ENCODE measurements around the gene SMU1. TPM values are rescaled to one million over a fixed set of nuclear protein-coding genes. Genes with fewer than 3 reads are reported as not detected.

Gene SMU1
- total RNA-seq, 8 experiments from 2014 or later = 17.5 to 30.2 (median 27.1) TPM

- Histone ChIP-seq H3K4me1 (replicated peaks in 1 of 2) (no peaks in the 10 kb centered on the region), H3K27ac (no peak overlapping the region), H3K4me3 (no peak overlapping the region)
- ATAC-seq (replicated peaks in 6 of 8) = no peak
- WGBS, 10 experiments = 100% methylated on average over 1 of the region's 5 CpGs; no CpG with 5 or more reads in 9 of the 10 experiments
- in situ Hi-C loops (cut with MboI; ENCODE audit: low pct_unique_long_range_greater_than_20kb in 2 of 9, low sequenced_read_pairs in 9 of 9, unreplicated experiment in 9 of 9) = no loop called here
Measured at GRCh38 chr9:33111631-33112030, 35.2 kb upstream of the SMU1 start.

- Histone ChIP-seq H3K4me3 (no peak overlapping the region), H3K27ac (no peak overlapping the region), H3K4me1 (replicated peaks in 1 of 2) (no peaks in the 10 kb centered on the region)
- 90 to 100% (median 100%) methylated on average over 1 to 5 of the region's 5 CpGs; no CpG with 5 or more reads in 4 of the 10 experiments for WGBS, 10 experiments
- in situ Hi-C loops (cut with MboI; ENCODE audit: low pct_unique_long_range_greater_than_20kb in 2 of 9, low sequenced_read_pairs in 9 of 9, unreplicated experiment in 9 of 9) = no loop called here
- no peak for ATAC-seq (replicated peaks in 6 of 8)
Measured at GRCh38 chr9:33110686-33111085, 34.2 kb upstream of the SMU1 start.

- in situ Hi-C loops (cut with MboI; ENCODE audit: low pct_unique_long_range_greater_than_20kb in 2 of 9, low sequenced_read_pairs in 9 of 9, unreplicated experiment in 9 of 9) = no loop called here
- Histone ChIP-seq H3K4me3 (no peak overlapping the region), H3K27ac (no peak overlapping the region), H3K4me1 (replicated peaks in 1 of 2) (no peaks in the 10 kb centered on the region)
- no peak for ATAC-seq (replicated peaks in 6 of 8)
- 38 to 100% (median 83%) methylated on average over 1 of the region's 1 CpG; no CpG with 5 or more reads in 3 of the 10 experiments for WGBS, 10 experiments
Measured at GRCh38 chr9:33109850-33110595, 33.5 kb upstream of the SMU1 start.

GRCh38 chr9:33109097-33109496 is 32.6 kb upstream of the SMU1 start:
- in situ Hi-C loops (cut with MboI; ENCODE audit: low pct_unique_long_range_greater_than_20kb in 2 of 9, low sequenced_read_pairs in 9 of 9, unreplicated experiment in 9 of 9) = no loop called here
- 40 to 100% (median 70%) methylated on average over 1 to 2 of the region's 3 CpGs; no CpG with 5 or more reads in 3 of the 10 experiments for WGBS, 10 experiments
- no peak overlapping the region for H3K4me3 ChIP-seq
- no peak overlapping the region for H3K27ac ChIP-seq
- no peak for ATAC-seq (replicated peaks in 6 of 8)
- H3K4me1 ChIP-seq (replicated peaks in 1 of 2) = no peaks in the 10 kb centered on the region

GRCh38 chr9:33108472-33108871 is 32.0 kb upstream of the SMU1 start:
- in situ Hi-C loops (cut with MboI; ENCODE audit: low pct_unique_long_range_greater_than_20kb in 2 of 9, low sequenced_read_pairs in 9 of 9, unreplicated experiment in 9 of 9) = no loop called here

GRCh38 chr9:33107762-33108161 is 31.3 kb upstream of the SMU1 start:
- H3K27ac ChIP-seq = no peak overlapping the region
- in situ Hi-C loops (cut with MboI; ENCODE audit: low pct_unique_long_range_greater_than_20kb in 2 of 9, low sequenced_read_pairs in 9 of 9, unreplicated experiment in 9 of 9) = no loop called here
- H3K4me1 ChIP-seq (replicated peaks in 1 of 2) = no peaks in the 10 kb centered on the region
- WGBS, 10 experiments = 11 to 80% (median 47%) methylated on average over 1 to 3 of the region's 5 CpGs; no CpG with 5 or more reads in 4 of the 10 experiments
- ATAC-seq (replicated peaks in 6 of 8) = peak in 3 of 8 experiments; percentile 1 to 9 (median 6)
- no peak overlapping the region for H3K4me3 ChIP-seq

More at GRCh38 chr9:33108472-33108871, 32.0 kb upstream of the SMU1 start:
- no peak for ATAC-seq (replicated peaks in 6 of 8)
- no peaks in the 10 kb centered on the region for H3K4me1 ChIP-seq (replicated peaks in 1 of 2)
- no peak overlapping the region for H3K4me3 ChIP-seq
- WGBS, 10 experiments = 96 to 100% (median 100%) methylated on average over 1 to 3 of the region's 3 CpGs; no CpG with 5 or more reads in 6 of the 10 experiments
- no peak overlapping the region for H3K27ac ChIP-seq

- peak in 3 of 8 experiments; percentile 45 to 51 (median 47) for ATAC-seq (replicated peaks in 6 of 8)
- WGBS, 10 experiments = 0 to 100% (median 71%) methylated on average over 1 to 3 of the region's 10 CpGs; no CpG with 5 or more reads in 6 of the 10 experiments
- H3K4me3 ChIP-seq = no peak overlapping the region
- no peaks in the 10 kb centered on the region for H3K4me1 ChIP-seq (replicated peaks in 1 of 2)
- H3K27ac ChIP-seq = no peak overlapping the region
- in situ Hi-C loops (cut with MboI; ENCODE audit: low pct_unique_long_range_greater_than_20kb in 2 of 9, low sequenced_read_pairs in 9 of 9, unreplicated experiment in 9 of 9) = no loop called here
Measured at GRCh38 chr9:33106827-33107621, 30.6 kb upstream of the SMU1 start.

GRCh38 chr9:33106372-33106771 is 29.9 kb upstream of the SMU1 start:
- WGBS, 10 experiments = 70 to 100% (median 85%) methylated on average over 1 to 3 of the region's 4 CpGs; no CpG with 5 or more reads in 7 of the 10 experiments
- ATAC-seq (replicated peaks in 6 of 8) = no peak
- Histone ChIP-seq H3K27ac (no peak overlapping the region), H3K4me1 (replicated peaks in 1 of 2) (no peaks in the 10 kb centered on the region), H3K4me3 (no peak overlapping the region)
- in situ Hi-C loops (cut with MboI; ENCODE audit: low pct_unique_long_range_greater_than_20kb in 2 of 9, low sequenced_read_pairs in 9 of 9, unreplicated experiment in 9 of 9) = no loop called here

GRCh38 chr9:33105959-33106358 is 29.5 kb upstream of the SMU1 start:
- ATAC-seq (replicated peaks in 6 of 8) = no peak
- WGBS, 10 experiments = 80 to 100% (median 100%) methylated on average over 1 of the region's 1 CpG; no CpG with 5 or more reads in 5 of the 10 experiments
- H3K27ac ChIP-seq = no peak overlapping the region
- H3K4me3 ChIP-seq = no peak overlapping the region
- in situ Hi-C loops (cut with MboI; ENCODE audit: low pct_unique_long_range_greater_than_20kb in 2 of 9, low sequenced_read_pairs in 9 of 9, unreplicated experiment in 9 of 9) = no loop called here
- H3K4me1 ChIP-seq (replicated peaks in 1 of 2) = no peaks in the 10 kb centered on the region

GRCh38 chr9:33105504-33105903 is 29.0 kb upstream of the SMU1 start:
- no peak for ATAC-seq (replicated peaks in 6 of 8)
- in situ Hi-C loops (cut with MboI; ENCODE audit: low pct_unique_long_range_greater_than_20kb in 2 of 9, low sequenced_read_pairs in 9 of 9, unreplicated experiment in 9 of 9) = no loop called here
- Histone ChIP-seq H3K4me1 (replicated peaks in 1 of 2) (no peaks in the 10 kb centered on the region), H3K27ac (no peak overlapping the region), H3K4me3 (no peak overlapping the region)
- WGBS, 10 experiments = 45 to 100% (median 89%) methylated on average over 2 to 5 of the region's 5 CpGs; no CpG with 5 or more reads in 1 of the 10 experiments

- ATAC-seq (replicated peaks in 6 of 8) = no peak
- H3K4me3 ChIP-seq = no peak overlapping the region
- in situ Hi-C loops (cut with MboI; ENCODE audit: low pct_unique_long_range_greater_than_20kb in 2 of 9, low sequenced_read_pairs in 9 of 9, unreplicated experiment in 9 of 9) = no loop called here
- H3K27ac ChIP-seq = no peak overlapping the region
- 86 to 100% (median 95%) methylated on average over 1 to 4 of the region's 7 CpGs; no CpG with 5 or more reads in 6 of the 10 experiments for WGBS, 10 experiments
- H3K4me1 ChIP-seq (replicated peaks in 1 of 2) = no peaks in the 10 kb centered on the region
Measured at GRCh38 chr9:33104401-33104800, 27.9 kb upstream of the SMU1 start.

- H3K4me3 ChIP-seq = no peak overlapping the region
- H3K27ac ChIP-seq = no peak overlapping the region
- peak in 3 of 8 experiments; percentile 61 to 71 (median 62) for ATAC-seq (replicated peaks in 6 of 8)
- 14 to 93% (median 74%) methylated on average over 1 to 7 of the region's 8 CpGs; no CpG with 5 or more reads in 2 of the 10 experiments for WGBS, 10 experiments
- H3K4me1 ChIP-seq (replicated peaks in 1 of 2) = no peaks in the 10 kb centered on the region
- in situ Hi-C loops (cut with MboI; ENCODE audit: low pct_unique_long_range_greater_than_20kb in 2 of 9, low sequenced_read_pairs in 9 of 9, unreplicated experiment in 9 of 9) = no loop called here
Measured at GRCh38 chr9:33103501-33104281, 27.2 kb upstream of the SMU1 start.

All from motor neuron (in vitro differentiated cells).